Ishikawa (cell line): Measurements from ENCODE around the gene SNX24.

Experiments used
- CEBPB ChIP-seq: IDR thresholded peaks from 2 replicates; pipeline ENCODE4 v1.6.1; 2012
- EGR1 ChIP-seq: IDR thresholded peaks from 2 replicates; pipeline ENCODE4 v1.6.1; 2012
- EP300 ChIP-seq: IDR thresholded peaks from 2 replicates; pipeline ENCODE4 v1.6.1; 2012; ENCODE audit warnings: borderline replicate concordance
- FOXM1 ChIP-seq: IDR thresholded peaks from 2 replicates; pipeline ENCODE4 v1.6.1; 2012; ENCODE audit warnings: low read depth, borderline replicate concordance
- NFIC ChIP-seq: IDR thresholded peaks from 2 replicates; pipeline ENCODE4 v1.6.1; 2012
- RAD21 ChIP-seq: IDR thresholded peaks from 2 replicates; pipeline ENCODE4 v1.6.1; 2012; ENCODE audit warnings: low read depth
- TAF1 ChIP-seq: IDR thresholded peaks from 2 replicates; pipeline ENCODE4 v1.6.1; 2012; ENCODE audit warnings: low read depth, mild to moderate bottlenecking
- TCF12 ChIP-seq: IDR thresholded peaks from 2 replicates; pipeline ENCODE4 v1.6.1; 2012; ENCODE audit warnings: low read depth
- TEAD4 ChIP-seq: IDR thresholded peaks from 2 replicates; pipeline ENCODE4 v1.6.1; 2012
- YY1 ChIP-seq: IDR thresholded peaks from 2 replicates; pipeline ENCODE4 v1.6.1; 2012; ENCODE audit warnings: low read depth
- ZBTB7A ChIP-seq: IDR thresholded peaks from 2 replicates; pipeline ENCODE4 v1.6.1; 2012; ENCODE audit warnings: low read depth
- TF ChIP-seq, protein P1 (sequence below): IDR thresholded peaks from 2 replicates; pipeline ENCODE4 v1.6.1; 2012; ENCODE audit warnings: low read depth, mild to moderate bottlenecking
- TF ChIP-seq, protein P2 (sequence below): IDR thresholded peaks from 2 replicates; pipeline ENCODE4 v1.6.1; 2012
- TF ChIP-seq, protein P3 (sequence below): IDR thresholded peaks from 2 replicates; pipeline ENCODE4 v1.6.1; 2012

DNA sequence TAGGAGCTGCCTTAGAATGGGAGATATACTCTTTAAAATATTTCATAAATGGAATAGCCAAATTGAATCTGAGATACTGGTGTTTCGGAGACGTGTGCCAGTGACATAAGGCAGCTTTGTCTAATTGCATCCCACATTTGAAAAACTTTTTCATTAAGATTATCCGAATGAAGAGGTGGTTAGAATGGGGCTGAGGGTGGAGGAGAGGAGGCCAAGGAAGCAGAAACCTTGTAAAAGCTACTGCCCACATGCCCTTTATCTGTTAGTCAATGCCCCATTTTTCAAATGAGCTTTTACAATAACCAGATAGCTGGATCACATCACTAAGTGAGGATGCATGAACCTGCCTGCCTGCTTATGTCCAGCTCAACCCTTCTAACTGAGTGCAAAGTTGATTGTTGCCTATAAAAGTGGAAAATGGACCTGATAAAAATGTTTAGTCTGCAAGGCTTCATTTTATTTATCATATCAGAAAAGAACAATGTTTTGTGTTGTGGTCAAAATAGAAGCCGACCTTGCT is 34.8 kb downstream of the SNX24 start:
- TF ChIP-seq YY1 = no peak
- no peak for TF ChIP-seq TAF1
- no peak for TF ChIP-seq EP300
- TF ChIP-seq TCF12 = no peak
- no peak for TF ChIP-seq CEBPB
- TF ChIP-seq, protein P1, sequence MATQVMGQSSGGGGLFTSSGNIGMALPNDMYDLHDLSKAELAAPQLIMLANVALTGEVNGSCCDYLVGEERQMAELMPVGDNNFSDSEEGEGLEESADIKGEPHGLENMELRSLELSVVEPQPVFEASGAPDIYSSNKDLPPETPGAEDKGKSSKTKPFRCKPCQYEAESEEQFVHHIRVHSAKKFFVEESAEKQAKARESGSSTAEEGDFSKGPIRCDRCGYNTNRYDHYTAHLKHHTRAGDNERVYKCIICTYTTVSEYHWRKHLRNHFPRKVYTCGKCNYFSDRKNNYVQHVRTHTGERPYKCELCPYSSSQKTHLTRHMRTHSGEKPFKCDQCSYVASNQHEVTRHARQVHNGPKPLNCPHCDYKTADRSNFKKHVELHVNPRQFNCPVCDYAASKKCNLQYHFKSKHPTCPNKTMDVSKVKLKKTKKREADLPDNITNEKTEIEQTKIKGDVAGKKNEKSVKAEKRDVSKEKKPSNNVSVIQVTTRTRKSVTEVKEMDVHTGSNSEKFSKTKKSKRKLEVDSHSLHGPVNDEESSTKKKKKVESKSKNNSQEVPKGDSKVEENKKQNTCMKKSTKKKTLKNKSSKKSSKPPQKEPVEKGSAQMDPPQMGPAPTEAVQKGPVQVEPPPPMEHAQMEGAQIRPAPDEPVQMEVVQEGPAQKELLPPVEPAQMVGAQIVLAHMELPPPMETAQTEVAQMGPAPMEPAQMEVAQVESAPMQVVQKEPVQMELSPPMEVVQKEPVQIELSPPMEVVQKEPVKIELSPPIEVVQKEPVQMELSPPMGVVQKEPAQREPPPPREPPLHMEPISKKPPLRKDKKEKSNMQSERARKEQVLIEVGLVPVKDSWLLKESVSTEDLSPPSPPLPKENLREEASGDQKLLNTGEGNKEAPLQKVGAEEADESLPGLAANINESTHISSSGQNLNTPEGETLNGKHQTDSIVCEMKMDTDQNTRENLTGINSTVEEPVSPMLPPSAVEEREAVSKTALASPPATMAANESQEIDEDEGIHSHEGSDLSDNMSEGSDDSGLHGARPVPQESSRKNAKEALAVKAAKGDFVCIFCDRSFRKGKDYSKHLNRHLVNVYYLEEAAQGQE = no peak
- no peak for TF ChIP-seq NFIC
- TF ChIP-seq TEAD4 = no peak
- TF ChIP-seq, protein P2, sequence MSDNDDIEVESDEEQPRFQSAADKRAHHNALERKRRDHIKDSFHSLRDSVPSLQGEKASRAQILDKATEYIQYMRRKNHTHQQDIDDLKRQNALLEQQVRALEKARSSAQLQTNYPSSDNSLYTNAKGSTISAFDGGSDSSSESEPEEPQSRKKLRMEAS = no peak
- TF ChIP-seq RAD21 = no peak
- TF ChIP-seq EGR1 = no peak
- TF ChIP-seq, protein P3, sequence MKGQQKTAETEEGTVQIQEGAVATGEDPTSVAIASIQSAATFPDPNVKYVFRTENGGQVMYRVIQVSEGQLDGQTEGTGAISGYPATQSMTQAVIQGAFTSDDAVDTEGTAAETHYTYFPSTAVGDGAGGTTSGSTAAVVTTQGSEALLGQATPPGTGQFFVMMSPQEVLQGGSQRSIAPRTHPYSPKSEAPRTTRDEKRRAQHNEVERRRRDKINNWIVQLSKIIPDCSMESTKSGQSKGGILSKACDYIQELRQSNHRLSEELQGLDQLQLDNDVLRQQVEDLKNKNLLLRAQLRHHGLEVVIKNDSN = no peak
- no peak for TF ChIP-seq ZBTB7A
- no peak for TF ChIP-seq FOXM1
